ENCODE data around the gene ARHGAP26. TPM values are rescaled to one million over a fixed set of nuclear protein-coding genes. Genes with fewer than 3 reads are reported as not detected.
"Not testable (repeated sequence)": the region's sequence is repeated elsewhere in the genome, so short reads cannot be mapped to it uniquely, and the experiment has no call there.

Gene ARHGAP26
- polyA plus RNA-seq, 4 donors = 7.9 to 13.5 (median 12.0) TPM

DNA sequence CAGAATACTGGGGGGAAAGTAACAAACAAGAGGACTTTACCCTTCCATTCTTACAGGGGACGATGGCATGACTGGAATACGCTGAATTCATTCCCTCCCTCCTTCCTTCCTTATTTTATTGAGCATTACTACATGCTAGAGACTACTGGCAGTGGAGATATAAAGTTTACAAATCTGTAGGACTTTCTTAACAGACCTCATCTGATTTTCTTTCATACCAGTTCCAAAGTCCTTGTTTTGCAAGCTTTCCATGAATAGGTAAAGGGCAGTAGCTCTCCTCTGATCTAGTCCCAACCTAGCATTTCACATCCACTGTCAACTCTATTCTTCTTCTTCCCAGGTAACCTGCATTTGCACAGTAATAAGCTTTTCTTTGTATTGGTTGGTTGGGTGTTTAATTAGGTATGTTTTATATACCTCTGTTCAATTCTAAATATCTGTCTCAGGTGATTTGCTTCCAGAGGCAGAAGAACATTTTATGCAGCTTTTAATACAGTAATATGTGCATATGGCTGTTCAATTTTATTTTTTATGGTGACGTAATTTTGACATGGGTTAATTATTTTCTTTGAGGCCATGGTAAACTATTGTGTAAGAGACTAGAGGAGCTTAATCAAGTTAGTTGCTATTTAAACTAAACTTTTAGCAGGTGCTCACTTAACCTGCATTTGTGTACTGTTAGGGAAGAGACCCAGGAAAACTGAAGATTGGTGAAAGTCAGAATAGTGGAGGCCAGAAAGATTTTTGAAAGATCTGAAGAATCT, 150.9 kb downstream of the ARHGAP26 start:
- DNase-seq (ENCODE audit: low read depth in 4 of 4, low spot score in 2 of 4) = no peak

DNA sequence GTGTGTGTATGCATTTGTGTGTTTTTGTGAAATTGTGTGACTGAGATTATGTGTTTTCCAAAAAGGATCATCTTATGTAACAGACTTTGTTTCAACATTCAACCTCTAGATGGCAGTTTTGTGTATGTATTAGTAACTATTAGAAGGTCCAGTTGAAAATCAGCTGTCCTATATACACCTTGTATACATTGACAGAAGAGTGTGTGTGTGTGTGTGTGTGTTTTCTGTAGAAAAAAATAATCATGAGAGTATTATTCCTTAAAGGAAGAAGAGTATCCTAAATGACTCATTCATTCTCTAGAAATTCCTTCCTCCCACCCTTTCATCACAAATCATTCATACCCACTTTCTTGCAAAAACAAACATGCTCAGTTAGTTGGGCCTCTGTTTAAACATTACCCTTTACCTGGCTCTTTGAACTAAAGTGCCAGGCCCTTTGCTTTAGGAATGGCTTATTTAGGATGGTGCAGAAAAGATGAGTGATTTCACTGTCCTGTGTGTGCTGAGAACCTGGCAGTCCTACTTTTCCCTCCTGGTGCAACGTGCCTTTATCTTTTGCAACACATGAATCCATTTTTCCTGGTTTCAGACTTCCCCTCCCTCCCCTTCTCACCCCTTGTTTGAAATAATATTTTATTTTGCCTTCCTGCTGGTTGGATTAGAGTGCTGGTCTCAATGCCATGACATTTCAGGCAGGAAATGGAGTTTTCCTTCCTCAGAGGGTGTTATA, 152.2 kb downstream of the ARHGAP26 start:
- DNase-seq (ENCODE audit: low read depth in 4 of 4, low spot score in 2 of 4) = no peak

DNA sequence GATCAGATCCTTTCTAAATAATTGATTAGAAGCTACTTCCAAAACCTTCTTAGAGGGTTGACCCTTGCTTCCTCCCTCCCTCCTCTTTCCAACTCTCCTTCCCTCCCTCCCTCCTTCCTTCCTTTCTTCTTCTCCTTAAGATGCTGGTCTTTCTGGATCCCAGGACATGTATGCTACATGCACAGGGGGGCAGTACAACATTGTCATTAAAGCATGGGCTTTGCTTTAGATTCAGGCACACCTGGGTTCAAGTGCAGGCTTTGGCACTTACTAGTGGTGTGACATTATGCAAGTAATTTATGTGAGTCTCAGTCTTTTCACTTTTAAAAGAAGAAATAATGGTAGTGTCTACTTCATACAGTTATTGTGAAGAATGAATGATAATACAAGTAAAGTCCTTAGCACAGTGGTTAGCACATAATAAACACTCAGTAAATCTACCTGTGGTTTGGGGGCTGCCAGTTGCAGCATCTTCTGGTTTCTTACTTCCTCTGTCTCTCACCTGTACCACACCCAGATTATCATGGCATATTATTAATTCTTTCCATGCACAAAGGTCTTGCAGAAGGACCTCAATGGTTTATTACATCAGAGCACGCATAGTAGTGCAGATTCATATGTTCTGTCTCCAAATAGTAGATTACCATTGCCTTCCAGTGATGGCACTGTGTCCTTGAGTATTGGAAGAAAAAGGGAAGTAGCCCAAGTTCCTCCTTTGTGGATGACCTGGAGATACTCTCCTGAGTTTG, 154.1 kb downstream of the ARHGAP26 start:
- no peak for DNase-seq (ENCODE audit: low read depth in 4 of 4, low spot score in 2 of 4)

DNA sequence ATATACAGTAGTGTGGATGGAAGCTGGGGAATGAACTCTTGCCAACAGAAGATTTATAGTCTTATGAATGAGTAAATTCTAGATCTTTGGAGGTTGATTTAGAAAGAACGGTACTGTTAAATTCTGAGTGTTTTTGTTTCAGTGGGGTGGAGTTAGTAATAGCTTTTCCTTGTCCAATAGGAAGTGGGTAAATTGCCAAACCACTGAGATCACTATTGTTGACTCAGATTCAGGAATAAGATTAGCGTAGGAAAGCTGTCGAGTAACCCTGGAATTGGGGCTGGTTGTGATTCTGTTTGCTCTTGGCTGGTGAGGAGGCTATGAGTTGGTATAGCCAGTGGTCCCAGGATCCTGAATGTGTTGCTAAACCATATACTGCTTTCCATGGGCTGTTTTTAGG, 155.6 kb downstream of the ARHGAP26 start:
- no peak for DNase-seq (ENCODE audit: low read depth in 4 of 4, low spot score in 2 of 4)

DNA sequence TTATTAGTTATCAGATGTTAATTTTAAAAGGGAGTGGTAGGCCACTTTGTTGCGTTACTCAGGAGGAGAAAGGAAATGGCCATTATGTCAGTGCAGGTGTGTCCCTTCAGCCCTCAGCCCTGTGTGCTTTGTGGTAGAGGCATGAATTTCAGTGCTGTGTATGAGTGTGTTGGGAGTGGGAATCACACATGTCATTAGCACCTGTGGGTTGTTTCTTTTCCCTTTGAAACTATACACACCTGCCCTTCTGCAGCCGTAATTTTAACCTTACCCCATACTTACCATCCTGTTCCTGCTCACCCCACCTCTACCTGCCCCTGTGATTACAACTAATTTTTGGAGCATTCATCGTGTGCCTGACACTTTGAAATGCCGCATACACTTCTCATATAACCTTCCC, 156.4 kb downstream of the ARHGAP26 start:
- no peak for DNase-seq (ENCODE audit: low read depth in 4 of 4, low spot score in 2 of 4)

DNA sequence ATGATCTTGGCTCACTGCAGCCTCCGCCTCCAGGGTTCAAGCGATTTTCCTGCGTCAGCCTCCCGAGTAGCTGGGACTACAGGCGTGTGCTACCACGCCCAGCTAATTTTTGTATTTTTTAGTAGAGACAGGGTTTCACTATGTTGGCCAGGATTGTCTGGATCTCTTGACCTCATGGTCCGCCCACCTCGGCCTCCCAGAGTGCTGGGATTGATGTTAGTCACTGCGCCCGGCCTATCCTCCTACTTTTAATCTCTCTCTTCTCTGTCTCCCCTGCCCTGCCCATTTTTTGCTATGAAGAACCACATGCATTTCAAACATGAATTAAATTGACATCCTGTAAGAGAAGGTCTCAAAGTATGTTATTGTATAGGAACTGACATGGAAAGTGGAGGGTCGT, 158.8 kb downstream of the ARHGAP26 start:
- DNase-seq (ENCODE audit: low read depth in 4 of 4, low spot score in 2 of 4) = not testable (repeated sequence)

DNA sequence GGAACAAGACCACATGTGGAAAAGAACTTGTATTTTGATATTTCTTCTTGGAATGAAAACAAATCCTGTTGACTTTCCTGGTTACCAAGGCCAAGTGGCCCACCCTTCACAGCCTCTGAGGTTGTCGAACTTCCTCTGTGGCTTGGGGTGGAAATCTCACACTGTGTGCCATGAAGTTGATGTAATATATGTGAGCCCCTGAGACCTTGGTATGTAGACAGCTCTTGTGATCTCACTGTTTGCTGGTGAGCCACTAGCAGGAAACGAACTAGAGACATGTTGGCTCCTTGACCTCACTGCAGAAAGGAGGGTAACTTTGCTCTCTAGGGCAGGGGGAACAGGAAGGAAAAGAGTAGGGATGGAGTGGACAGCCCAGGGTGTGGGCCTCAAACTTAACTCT, 159.4 kb downstream of the ARHGAP26 start:
- DNase-seq (ENCODE audit: low read depth in 4 of 4, low spot score in 2 of 4) = no peak

DNA sequence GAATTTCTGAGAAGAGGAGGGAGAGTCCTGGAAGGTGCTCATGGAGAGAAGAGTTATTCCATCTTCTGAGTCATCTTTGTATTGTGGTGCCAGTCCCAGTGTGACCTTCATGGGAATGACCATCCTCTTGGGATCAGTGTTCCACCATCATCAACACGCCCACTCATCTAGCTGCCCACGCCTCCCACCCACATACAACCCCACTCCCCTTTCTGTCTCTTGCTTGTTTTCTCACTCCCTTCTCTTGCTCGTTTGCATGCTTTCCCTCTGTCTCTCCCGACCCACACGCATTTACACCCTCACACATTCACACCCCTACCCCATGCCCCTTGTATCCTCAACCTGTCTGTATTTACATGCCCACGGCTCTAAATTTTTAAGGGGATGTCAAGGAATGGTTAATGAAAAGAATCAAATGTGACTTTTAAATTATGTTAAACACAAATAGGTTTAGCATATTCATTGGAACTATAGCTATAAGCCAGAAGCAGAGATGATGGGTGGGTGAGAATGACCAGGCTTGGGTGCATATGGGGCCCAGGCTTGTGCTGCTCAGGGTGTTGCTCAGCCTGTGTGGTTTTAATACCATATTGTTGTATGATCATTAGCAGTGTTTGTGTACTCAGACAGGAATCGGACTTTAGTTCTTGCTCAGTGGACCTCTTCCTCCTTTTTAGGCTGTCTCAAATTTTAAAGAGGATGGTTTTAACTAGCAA, 160.4 kb downstream of the ARHGAP26 start:
- DNase-seq (ENCODE audit: low read depth in 4 of 4, low spot score in 2 of 4) = no peak

DNA sequence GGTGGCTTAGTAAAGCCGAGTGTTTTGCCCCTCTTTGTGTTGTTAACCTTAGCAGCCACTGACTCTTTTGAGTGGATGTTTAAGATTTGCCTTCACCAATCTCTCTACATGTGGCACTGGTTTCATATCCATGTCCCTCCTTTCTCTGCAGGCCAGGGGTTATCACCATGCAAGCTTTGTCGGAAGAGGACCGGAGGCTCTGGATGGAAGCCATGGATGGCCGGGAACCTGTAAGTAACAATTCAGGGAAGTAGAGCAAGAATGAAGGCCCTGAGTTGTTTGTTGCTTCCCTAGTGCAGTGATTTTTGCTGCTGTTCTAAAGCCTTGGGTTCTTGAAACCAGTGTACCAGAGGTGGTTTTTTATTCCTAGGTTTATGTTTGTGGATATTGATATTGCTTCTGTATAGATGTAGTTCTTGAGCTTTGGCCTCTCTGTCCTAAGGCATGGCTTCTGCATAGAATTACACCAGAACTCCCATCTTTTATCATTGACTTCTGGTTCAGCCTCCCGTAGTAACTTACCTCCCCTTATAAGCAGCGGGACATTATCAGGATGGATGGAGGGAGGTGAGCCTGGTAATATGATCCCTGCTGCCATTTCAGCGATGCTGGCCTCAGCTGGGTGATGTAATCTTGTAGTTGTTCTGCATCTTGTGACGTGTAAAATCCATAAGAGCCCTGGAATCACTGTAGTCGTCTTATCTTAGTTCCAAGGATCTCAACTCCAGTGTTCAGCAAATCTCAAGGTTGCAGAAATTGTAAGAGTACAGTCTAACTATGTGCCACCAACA, 161.9 kb downstream of the ARHGAP26 start:
- no peak for DNase-seq (ENCODE audit: low read depth in 4 of 4, low spot score in 2 of 4)

DNA sequence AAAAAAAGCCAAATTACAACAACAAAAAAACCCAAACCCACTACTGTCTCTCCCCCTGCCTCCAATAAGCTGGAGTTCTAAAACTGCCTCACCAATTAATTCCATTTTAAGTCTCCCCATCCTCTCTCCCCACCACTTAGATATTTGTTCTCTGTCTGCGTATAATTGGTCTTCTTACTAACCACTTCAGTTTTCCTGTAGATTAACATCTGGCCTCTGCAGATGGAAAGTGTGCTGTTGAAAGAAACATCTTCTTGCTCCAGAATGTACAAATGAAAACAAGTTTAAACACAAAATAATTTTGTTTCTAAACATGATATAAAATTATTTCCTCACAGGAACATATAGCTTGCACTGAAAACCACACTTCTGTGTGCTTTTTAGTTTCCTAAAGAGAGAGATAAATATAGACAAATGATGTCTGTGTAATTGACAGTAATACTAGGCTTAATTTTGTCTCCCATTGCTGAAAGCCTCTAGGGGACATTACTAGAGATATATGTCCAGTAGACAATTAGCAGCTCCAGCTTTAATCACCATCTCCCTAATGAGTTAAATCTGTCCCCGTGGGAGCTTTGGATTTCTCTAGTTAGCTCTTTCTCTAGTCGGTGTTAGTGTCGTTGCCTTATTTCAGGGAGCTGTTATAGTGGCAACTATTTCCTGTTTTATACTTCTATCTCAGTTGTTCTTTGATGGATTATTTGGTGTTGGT, 164.0 kb downstream of the ARHGAP26 start:
- no peak for DNase-seq (ENCODE audit: low read depth in 4 of 4, low spot score in 2 of 4)

DNA sequence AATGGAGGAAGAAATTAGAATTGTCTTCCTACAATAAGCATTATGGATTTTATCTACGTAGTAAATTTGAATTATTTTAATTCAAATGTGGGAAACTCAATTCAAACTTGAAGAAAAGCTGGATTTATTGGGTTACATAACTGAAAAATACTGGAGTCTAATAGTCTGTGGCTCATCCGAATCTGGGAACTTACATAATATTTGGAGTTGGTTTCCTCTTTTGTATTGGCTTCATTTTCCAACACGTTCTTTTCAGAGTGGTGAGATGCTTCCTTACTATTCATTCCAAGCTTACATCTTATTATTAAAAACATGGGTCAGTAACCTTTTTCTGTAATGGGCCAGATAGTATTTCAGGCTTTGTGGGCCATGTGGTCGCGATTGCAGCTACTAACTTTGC, 164.8 kb downstream of the ARHGAP26 start:
- no peak for DNase-seq (ENCODE audit: low read depth in 4 of 4, low spot score in 2 of 4)

DNA sequence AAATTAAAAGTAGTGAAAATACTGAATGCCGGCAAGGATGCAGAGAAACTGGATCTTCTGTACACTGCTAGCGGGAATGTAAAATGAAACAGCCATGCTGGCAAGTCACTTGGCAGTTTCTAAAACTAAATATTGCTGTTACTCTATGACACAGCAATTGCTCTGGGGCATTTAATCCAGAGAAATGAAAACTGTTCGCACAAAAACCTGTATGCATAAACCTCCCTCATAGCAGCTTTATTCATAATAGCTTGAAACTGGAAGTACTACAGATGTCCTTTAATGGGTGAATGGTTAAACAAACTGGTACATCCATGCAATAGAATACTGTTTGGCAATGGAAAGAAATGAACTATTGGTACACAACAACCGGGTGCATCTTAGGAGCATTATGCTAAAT, 167.2 kb downstream of the ARHGAP26 start:
- DNase-seq (ENCODE audit: low read depth in 4 of 4, low spot score in 2 of 4) = no peak

DNA sequence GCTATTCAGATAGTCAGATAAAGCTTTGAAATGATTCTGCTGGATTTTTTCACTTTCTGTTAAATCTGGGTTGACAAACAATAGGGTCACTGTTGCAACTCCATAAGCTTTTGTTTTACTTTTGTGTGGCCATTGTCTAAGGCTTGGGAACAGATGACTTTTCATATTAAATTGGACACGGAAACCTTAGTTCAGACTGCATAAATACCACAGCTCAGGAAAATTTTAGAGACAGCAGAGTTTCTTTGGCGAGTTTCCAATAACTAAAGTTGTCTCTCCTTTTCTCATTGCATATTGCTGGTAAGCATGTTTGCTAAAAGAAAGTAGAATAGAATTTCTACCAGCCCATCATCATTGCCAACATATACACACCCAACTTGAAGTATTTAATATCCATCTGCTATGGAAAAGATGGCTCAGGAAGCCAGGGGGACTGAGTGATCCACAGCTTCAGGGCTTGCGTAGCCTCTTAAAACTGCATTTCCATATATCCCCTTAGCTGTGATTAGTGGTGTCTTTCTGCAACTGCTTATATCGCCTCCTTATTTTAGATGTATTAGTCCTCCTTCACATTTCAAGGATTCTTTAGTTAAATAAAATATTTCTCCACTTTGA, 168.2 kb downstream of the ARHGAP26 start:
- no peak for DNase-seq (ENCODE audit: low read depth in 4 of 4, low spot score in 2 of 4)

DNA sequence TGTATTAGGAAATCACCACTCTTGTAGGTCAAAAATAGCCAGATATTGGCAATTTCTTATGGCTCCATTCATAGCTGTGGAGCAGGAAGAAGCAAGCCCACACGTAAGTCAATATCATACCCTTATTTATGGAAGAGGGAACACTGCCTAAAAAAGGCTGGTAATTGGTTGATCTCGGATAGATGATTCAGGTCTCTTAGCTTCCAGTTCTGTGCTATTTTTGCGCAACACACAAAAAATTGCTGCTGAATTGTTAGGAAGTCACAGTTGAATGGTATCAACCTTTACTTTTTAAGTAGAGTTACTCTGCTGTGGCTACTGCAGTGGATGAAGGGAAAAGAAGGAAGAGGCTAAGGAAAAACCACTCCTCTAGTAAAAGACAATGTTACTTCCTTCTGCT, 168.8 kb downstream of the ARHGAP26 start:
- no peak for DNase-seq (ENCODE audit: low read depth in 4 of 4, low spot score in 2 of 4)

DNA sequence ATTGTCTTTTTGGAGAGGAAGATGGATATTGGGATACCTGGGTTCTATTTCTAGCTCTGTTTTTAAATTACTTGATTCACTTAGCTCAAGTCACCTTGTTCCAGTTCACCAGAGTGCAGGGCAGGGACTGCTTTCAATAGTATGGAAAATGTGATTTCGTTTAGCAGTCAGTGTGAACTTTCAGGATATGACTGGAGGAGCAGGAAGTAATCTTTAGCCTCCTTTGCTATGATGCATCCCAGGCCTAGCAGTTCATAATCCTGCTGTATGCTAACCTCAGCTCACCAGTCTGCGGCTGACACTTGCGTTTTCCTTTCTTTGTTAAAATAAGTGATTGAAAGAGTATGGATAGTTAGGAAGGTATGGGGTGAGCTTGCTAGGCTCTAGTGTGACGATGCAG, 169.7 kb downstream of the ARHGAP26 start:
- DNase-seq (ENCODE audit: low read depth in 4 of 4, low spot score in 2 of 4) = no peak

DNA sequence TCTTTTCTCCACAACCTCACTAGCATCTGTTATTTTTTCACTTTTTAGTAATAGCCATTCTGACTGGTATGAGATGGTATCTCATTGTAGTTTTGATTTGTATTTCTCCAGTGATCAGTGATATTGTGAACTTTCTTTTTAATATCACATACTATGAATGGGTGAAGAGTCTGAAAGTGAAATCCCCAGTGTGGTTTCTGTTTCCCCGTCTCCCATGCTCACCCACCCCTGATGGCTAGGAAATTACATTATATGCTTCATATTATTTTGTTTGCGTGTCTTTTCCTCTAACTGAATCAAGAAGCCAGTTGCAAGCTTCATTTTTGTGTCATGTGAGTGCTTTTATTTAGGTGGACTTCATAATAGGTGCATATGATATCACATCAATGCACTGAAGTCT, 171.1 kb downstream of the ARHGAP26 start:
- no peak for DNase-seq (ENCODE audit: low read depth in 4 of 4, low spot score in 2 of 4)

DNA sequence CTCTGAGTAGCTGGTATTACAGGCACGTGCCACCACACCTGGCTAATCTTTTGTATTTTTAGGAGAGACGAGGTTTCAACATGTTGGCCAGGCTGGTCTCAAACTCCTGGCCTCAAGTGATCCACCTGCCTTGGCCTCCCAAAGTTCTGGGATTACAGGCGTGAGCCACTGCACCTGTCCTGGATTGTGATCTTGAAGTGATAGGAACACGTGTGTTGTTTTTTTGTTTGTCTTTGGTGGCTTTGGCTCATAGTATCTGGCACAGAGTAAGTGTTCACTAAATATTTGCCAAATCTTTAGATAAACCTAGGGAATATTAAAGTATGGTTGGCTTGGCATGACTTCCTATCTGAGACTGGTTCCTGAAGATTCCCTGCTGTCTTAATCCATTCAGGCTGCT, 172.7 kb downstream of the ARHGAP26 start:
- no peak for DNase-seq (ENCODE audit: low read depth in 4 of 4, low spot score in 2 of 4)

DNA sequence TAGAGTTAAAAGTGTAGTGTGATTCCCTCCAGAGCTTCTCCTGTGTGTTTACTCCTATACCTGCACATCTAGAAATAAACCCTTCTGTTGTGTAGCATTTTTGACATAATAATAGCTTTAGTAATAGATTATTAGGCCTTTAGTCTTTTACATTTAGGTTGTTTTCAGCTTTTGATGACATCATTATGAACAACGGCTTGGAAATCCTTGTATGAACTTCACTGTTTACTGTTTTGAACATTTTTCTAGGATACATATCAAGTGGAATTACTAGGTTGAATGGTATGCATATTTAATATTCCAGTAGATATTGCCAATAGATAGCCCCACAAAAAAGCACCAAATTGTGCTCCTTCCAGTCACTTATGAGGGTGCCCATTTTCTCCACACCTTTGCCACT, 174.0 kb downstream of the ARHGAP26 start:
- no peak for DNase-seq (ENCODE audit: low read depth in 4 of 4, low spot score in 2 of 4)

DNA sequence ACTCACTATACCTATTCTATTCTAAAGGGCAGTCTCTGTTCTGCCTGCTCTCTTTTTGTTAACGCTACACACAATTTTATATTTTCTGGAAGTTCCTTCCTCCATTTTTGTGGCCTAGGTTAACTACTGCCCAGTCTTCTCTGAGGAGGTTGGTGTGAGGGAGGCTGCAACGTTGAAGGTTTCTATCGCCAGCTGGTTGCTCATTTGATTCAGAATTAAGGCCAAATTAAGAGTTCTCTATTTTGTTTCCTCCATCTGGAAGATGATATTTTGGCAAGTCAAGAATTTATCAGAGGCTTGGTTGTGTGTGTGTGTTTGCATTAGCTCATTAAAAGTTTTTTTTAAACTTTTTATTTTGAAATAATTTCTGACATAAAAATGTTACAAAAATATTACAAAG, 175.1 kb downstream of the ARHGAP26 start:
- no peak for DNase-seq (ENCODE audit: low read depth in 4 of 4, low spot score in 2 of 4)

Data from left renal cortex interstitium (tissue), 4 donors.